ENCODE measurements around the gene ZNF688.

- TF ChIP-seq CTCF (IDR thresholded peaks at IDR 0.05; ENCODE audit: low read depth, low read length, missing input control), result no peak
- no peak for TF ChIP-seq YY1 (IDR thresholded peaks at IDR 0.05)
- TF ChIP-seq MAX (IDR thresholded peaks at IDR 0.05), result no peak
- TF ChIP-seq EGR1 (IDR thresholded peaks at IDR 0.05; ENCODE audit: low read depth in 2 of 2), result no peak
- TF ChIP-seq, protein P1, sequence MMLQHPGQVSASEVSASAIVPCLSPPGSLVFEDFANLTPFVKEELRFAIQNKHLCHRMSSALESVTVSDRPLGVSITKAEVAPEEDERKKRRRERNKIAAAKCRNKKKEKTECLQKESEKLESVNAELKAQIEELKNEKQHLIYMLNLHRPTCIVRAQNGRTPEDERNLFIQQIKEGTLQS (IDR thresholded peaks at IDR 0.05), result no peak
- TF ChIP-seq, protein P2, sequence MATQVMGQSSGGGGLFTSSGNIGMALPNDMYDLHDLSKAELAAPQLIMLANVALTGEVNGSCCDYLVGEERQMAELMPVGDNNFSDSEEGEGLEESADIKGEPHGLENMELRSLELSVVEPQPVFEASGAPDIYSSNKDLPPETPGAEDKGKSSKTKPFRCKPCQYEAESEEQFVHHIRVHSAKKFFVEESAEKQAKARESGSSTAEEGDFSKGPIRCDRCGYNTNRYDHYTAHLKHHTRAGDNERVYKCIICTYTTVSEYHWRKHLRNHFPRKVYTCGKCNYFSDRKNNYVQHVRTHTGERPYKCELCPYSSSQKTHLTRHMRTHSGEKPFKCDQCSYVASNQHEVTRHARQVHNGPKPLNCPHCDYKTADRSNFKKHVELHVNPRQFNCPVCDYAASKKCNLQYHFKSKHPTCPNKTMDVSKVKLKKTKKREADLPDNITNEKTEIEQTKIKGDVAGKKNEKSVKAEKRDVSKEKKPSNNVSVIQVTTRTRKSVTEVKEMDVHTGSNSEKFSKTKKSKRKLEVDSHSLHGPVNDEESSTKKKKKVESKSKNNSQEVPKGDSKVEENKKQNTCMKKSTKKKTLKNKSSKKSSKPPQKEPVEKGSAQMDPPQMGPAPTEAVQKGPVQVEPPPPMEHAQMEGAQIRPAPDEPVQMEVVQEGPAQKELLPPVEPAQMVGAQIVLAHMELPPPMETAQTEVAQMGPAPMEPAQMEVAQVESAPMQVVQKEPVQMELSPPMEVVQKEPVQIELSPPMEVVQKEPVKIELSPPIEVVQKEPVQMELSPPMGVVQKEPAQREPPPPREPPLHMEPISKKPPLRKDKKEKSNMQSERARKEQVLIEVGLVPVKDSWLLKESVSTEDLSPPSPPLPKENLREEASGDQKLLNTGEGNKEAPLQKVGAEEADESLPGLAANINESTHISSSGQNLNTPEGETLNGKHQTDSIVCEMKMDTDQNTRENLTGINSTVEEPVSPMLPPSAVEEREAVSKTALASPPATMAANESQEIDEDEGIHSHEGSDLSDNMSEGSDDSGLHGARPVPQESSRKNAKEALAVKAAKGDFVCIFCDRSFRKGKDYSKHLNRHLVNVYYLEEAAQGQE (IDR thresholded peaks at IDR 0.05), result no peak
- TF ChIP-seq RAD21 (IDR thresholded peaks at IDR 0.05), result no peak
- TF ChIP-seq RXRA (IDR thresholded peaks at IDR 0.05), result no peak
Measured at GRCh38 chr16:30600215-30600614, 28.7 kb upstream of the ZNF688 start.

Data from liver (tissue), 3 donors.